K562 (cell line): ENCODE data around the gene TIFAB. TPM values are rescaled to one million over a fixed set of nuclear protein-coding genes. Genes with fewer than 3 reads are reported as not detected.
A peak's percentile ranks its signal among the peaks of the same experiment; 100 is the strongest.

ENCODE experiments used
- ATF4 ChIP-seq: fragments of 450-650 bp; formaldehyde crosslinking; IDR thresholded peaks from 2 replicates; pipeline ENCODE4 v1.4.0; 2022; ENCODE audit warnings: mild to moderate bottlenecking, moderate library complexity
- CREB3L1 ChIP-seq: fragments of 450-650 bp; IDR thresholded peaks from 2 replicates; pipeline ENCODE4 v1.6.1; 2014; ENCODE audit warnings: low read depth, mild to moderate bottlenecking, moderate library complexity, borderline replicate concordance
- CREBBP ChIP-seq: IDR thresholded peaks from one replicate; pipeline ENCODE4 v1.6.1; 2012; ENCODE audit warnings: low read depth, mild to moderate bottlenecking, control low read depth, inconsistent platforms, low read length
- ETV1 ChIP-seq: fragments of 450-650 bp; conservative IDR thresholded peaks from 2 replicates; pipeline ENCODE4 v1.6.1; 2016; ENCODE audit warnings: missing genetic modification characterization, control low read depth, low read depth, missing compliant biosample characterization
- ETV5 ChIP-seq: sonication (generic); formaldehyde crosslinking; IDR thresholded peaks from 2 replicates; pipeline ENCODE4 v1.4.0; 2020; ENCODE audit warnings: low read depth, mild to moderate bottlenecking, missing genetic modification reagents
- HDAC1 ChIP-seq, 2 experiments: fragments of 450-650 bp; IDR thresholded peaks; 2 replicates each; pipeline ENCODE4 v1.6.1; 2016 to 2017; ENCODE audit warnings: inconsistent platforms in 1 of 2, mild to moderate bottlenecking in 1 of 2, moderate library complexity in 1 of 2
- HIVEP1 ChIP-seq: fragments of 250-450 bp; sonication (Bioruptor Pico); IDR thresholded peaks from 2 replicates; pipeline ENCODE4 v1.4.0; 2020; ENCODE audit warnings: mild to moderate bottlenecking
- JUN ChIP-seq, 2 experiments: sonication (generic) in 1 of 2; formaldehyde crosslinking in 1 of 2; IDR thresholded peaks; 2 replicates each; pipeline versions ENCODE4 v1.6.1 to v1.8.0; 2012 to 2022; ENCODE audit warnings: borderline replicate concordance in 2 of 2, mild to moderate bottlenecking in 2 of 2, improper control_type of control experiment in 1 of 2, low read depth in 1 of 2, low read length in 1 of 2, missing genetic modification reagents in 1 of 2
- JUND ChIP-seq, 2 experiments: IDR thresholded peaks; 2 replicates in 1 of 2; 3 replicates in 1 of 2; pipeline ENCODE4 v1.6.1; 2011; ENCODE audit warnings: borderline replicate concordance in 2 of 2, low read depth in 2 of 2, low read length in 2 of 2, improper control_type of control experiment in 1 of 2, missing biosample characterization in 1 of 2, missing genetic modification characterization in 1 of 2, missing genetic modification reagents in 1 of 2
- KAT2B ChIP-seq: IDR thresholded peaks from one replicate; pipeline ENCODE4 v1.6.1; 2012; ENCODE audit warnings: low read depth, mild to moderate bottlenecking, control low read depth, inconsistent platforms, low read length, moderate library complexity
- MED1 ChIP-seq: sonication (generic); formaldehyde crosslinking; IDR thresholded peaks from 2 replicates; pipeline ENCODE4 v1.8.1; 2023; ENCODE audit warnings: missing genetic modification reagents, borderline replicate concordance
- MTA1 ChIP-seq: fragments of 450-650 bp; IDR thresholded peaks from 2 replicates; pipeline ENCODE4 v1.6.1; 2017; ENCODE audit warnings: borderline replicate concordance
- MYBL2 ChIP-seq, 2 experiments: fragments of 450-650 bp in 1 of 2; sonication (generic) in 1 of 2; formaldehyde crosslinking in 1 of 2; IDR thresholded peaks; 2 replicates each; pipeline versions ENCODE4 v1.6.1 to v1.8.1; 2017 to 2022; ENCODE audit warnings: borderline replicate concordance in 1 of 2, inconsistent platforms in 1 of 2, low read depth in 1 of 2, mild to moderate bottlenecking in 1 of 2, missing genetic modification reagents in 1 of 2, moderate library complexity in 1 of 2
- PKNOX1 ChIP-seq: fragments of 450-650 bp; IDR thresholded peaks from 2 replicates; pipeline ENCODE4 v1.6.1; 2016
- PML ChIP-seq: IDR thresholded peaks from 2 replicates; pipeline ENCODE4 v1.6.1; 2012; ENCODE audit warnings: low read length, inconsistent platforms
- POLR2AphosphoS5 ChIP-seq: IDR thresholded peaks from 2 replicates; pipeline ENCODE4 v1.6.1; 2011; ENCODE audit warnings: mild to moderate bottlenecking, low read depth, low read length, moderate library complexity; ENCODE audit not compliant: control insufficient read depth, insufficient read depth
- RAD21 ChIP-seq, 2 experiments: fragments of 250-450 bp in 1 of 2; fragments of 450-650 bp in 1 of 2; sonication (Bioruptor Pico) in 1 of 2; formaldehyde crosslinking in 1 of 2; IDR thresholded peaks in 1 of 2; conservative IDR thresholded peaks in 1 of 2; 2 replicates each; pipeline versions ENCODE4 v1.4.0 to v1.8.0; 2020 to 2022; ENCODE audit warnings: mild to moderate bottlenecking in 2 of 2, moderate library complexity in 1 of 2
- ZFP30 ChIP-seq: fragments of 250-450 bp; sonication (Bioruptor Pico); IDR thresholded peaks from 2 replicates; pipeline ENCODE4 v1.8.0; 2022; ENCODE audit warnings: moderate library complexity, mild to moderate bottlenecking, inconsistent platforms, borderline replicate concordance
- ZNF280A ChIP-seq: fragments of 450-650 bp; IDR thresholded peaks from 2 replicates; pipeline ENCODE4 v1.6.1; 2018; ENCODE audit warnings: mild to moderate bottlenecking, low read depth; ENCODE audit not compliant: partially characterized antibody
- ZNF354B ChIP-seq: fragments of 250-450 bp; sonication (Bioruptor Pico); IDR thresholded peaks from 2 replicates; pipeline ENCODE4 v1.4.0; 2020
- polyA plus RNA-seq, 8 experiments: library from polyadenylated mRNA; depleted of rRNA in 4 of 8; stranded (reverse) in 5 of 8; unstranded in 3 of 8; fragments of >200 nt; fragmentation: Nextera tagmentation in 2 of 8; fragmentation: Illumina TruSeq in 1 of 8; extraction: Ambion mirVana in 2 of 8; extraction: Trizol in 1 of 8; gene quantifications; 2 replicates each; pipeline versions ENCODE4 v1.2.1 to v1.2.3, GENCODE V29; 2011 to 2014; ENCODE audit warnings: inconsistent platforms in 1 of 8, missing spikeins in 1 of 8
- total RNA-seq, 7 experiments: library from RNA; depleted of rRNA in 6 of 7; stranded (reverse); fragments of >200 nt in 6 of 7; fragmentation: Illumina TruSeq in 2 of 7; extraction: Trizol in 2 of 7; gene quantifications; 2 replicates each; pipeline versions ENCODE4 v1.2.1 to v1.2.3, GENCODE V29; 2011 to 2021; ENCODE audit warnings: low replicate concordance in 1 of 7

The TIFAB gene
- total and polyA plus RNA-seq, 9 of the 15 experiments (the other 6 are each of a cell fraction or from before 2014, with no cell fraction given) = not detected

- TF ChIP-seq CREB3L1 = no peak
- TF ChIP-seq CREBBP = no peak
- no peak for TF ChIP-seq MYBL2 (IDR thresholded peaks at IDR 0.05; ENCODE audit: low read depth)
- no peak for TF ChIP-seq MYBL2 (CRISPR knock-in tag; IDR thresholded peaks at IDR 0.05; ENCODE audit: borderline replicate concordance)
- TF ChIP-seq HIVEP1 (CRISPR knock-in tag) = no peak
- no peak for TF ChIP-seq HDAC1 (IDR thresholded peaks at IDR 0.05)
- TF ChIP-seq ZNF354B (CRISPR knock-in tag) = no peak
- TF ChIP-seq ETV5 (CRISPR knock-in tag) = no peak
- TF ChIP-seq MTA1 = no peak
- 0 out of 2 replicates have a peak, but pooled peaks have one; percentile 36 for TF ChIP-seq PKNOX1
- no peak for TF ChIP-seq ZFP30 (CRISPR knock-in tag)
- TF ChIP-seq RAD21 (CRISPR knock-in tag; conservative IDR thresholded peaks at IDR 0.05 in 1 of 2, IDR thresholded peaks at IDR 0.05 in 1 of 2) = peak; percentile 75 to 89
- no peak for TF ChIP-seq KAT2B
- TF ChIP-seq ETV1 = peak; percentile 47; the same call in 1 of the 2 replicates
- TF ChIP-seq ATF4 (CRISPR knock-in tag) = no peak
- TF ChIP-seq JUND (IDR thresholded peaks at IDR 0.05; ENCODE audit: borderline replicate concordance, low read depth, low read length) = peak; percentile 31; the same call in 1 of the 2 replicates
- peak; percentile 35; the same call in 1 of the 3 replicates for TF ChIP-seq JUND (tag; IDR thresholded peaks at IDR 0.05; ENCODE audit: borderline replicate concordance, low read depth, low read length)
- no peak for TF ChIP-seq ZNF280A
- TF ChIP-seq POLR2AphosphoS5 = no peak
- TF ChIP-seq MED1 (CRISPR knock-in tag) = no peak
- no peak for TF ChIP-seq JUN (IDR thresholded peaks at IDR 0.05; ENCODE audit: borderline replicate concordance, low read depth, low read length)
- TF ChIP-seq JUN (CRISPR knock-in tag; IDR thresholded peaks at IDR 0.05; ENCODE audit: borderline replicate concordance) = no peak
- no peak for TF ChIP-seq PML
Measured at GRCh38 chr5:135462304-135462703, 10.2 kb upstream of the TIFAB start (continued).
